PC-9 (cell line): ENCODE measurements around the gene ST3GAL6. TPM values are rescaled to one million over a fixed set of nuclear protein-coding genes. Genes with fewer than 3 reads are reported as not detected.

ENCODE experiments used
- BruUV-seq: library from RNA; stranded (reverse); fragments of 400-500 nt; replicated peaks from 2 replicates; lab custom pipeline; 2021; lab: Mats Ljungman, UMichigan
- CTCF ChIA-PET: fragments of 300-600 bp; sonication (Branson Sonifier 250); formaldehyde crosslinking; loops from one replicate; lab custom pipeline; 2022; ENCODE audit warnings: antibody characterized with exemption; lab: Charles Lee
- POLR2A ChIA-PET: fragments of 300-600 bp; sonication (Branson Sonifier 250); formaldehyde crosslinking; loops from one replicate; lab custom pipeline; 2022; ENCODE audit warnings: antibody characterized with exemption; ENCODE audit not compliant: unreplicated experiment; lab: Charles Lee
- DNase-seq, 2 experiments: peaks; one replicate each; pipeline versions ENCODE4 v3.0.0 to v3.0.0-alpha.2; 2015 to 2022; ENCODE audit warnings: mixed read lengths in 1 of 2
- H2AFZ ChIP-seq: fragments of 200-600 bp; sonication (generic); 2 replicates; pipeline ENCODE4 v1.8.1; 2017; ENCODE audit warnings: antibody characterized with exemption
- H3F3A ChIP-seq: fragments of 200-600 bp; sonication (generic); 2 replicates; pipeline ENCODE4 v1.8.1; 2017; ENCODE audit warnings: antibody characterized with exemption, mild to moderate bottlenecking, low read depth; ENCODE audit not compliant: insufficient read depth
- H3K27ac ChIP-seq: fragments of 200-600 bp; sonication (generic); 2 replicates; pipeline ENCODE4 v1.6.1; 2016; ENCODE audit warnings: mixed run types
- H3K27me3 ChIP-seq: fragments of 200-600 bp; sonication (generic); 2 replicates; pipeline ENCODE4 v1.6.1; 2016; ENCODE audit warnings: low read depth, mixed run types; ENCODE audit not compliant: insufficient read depth
- H3K36me3 ChIP-seq: fragments of 200-600 bp; sonication (generic); 2 replicates; pipeline ENCODE4 v1.6.1; 2016; ENCODE audit warnings: low read depth, mixed run types
- H3K4me1 ChIP-seq: fragments of 200-600 bp; sonication (generic); replicated peaks from 2 replicates; pipeline ENCODE4 v1.6.1; 2016; ENCODE audit warnings: mixed run types; ENCODE audit not compliant: insufficient read depth
- H3K4me2 ChIP-seq: fragments of 200-600 bp; sonication (generic); 2 replicates; pipeline ENCODE4 v1.6.1; 2017; ENCODE audit warnings: mixed run types
- H3K4me3 ChIP-seq: fragments of 200-600 bp; sonication (generic); 2 replicates; pipeline ENCODE4 v1.6.1; 2016; ENCODE audit warnings: mixed run types
- H3K79me2 ChIP-seq: fragments of 200-600 bp; sonication (generic); 2 replicates; pipeline ENCODE4 v1.6.1; 2017; ENCODE audit warnings: low read depth, mixed run types
- H3K9me2 ChIP-seq: fragments of 200-600 bp; sonication (generic); 2 replicates; pipeline ENCODE4 v1.8.1; 2017; ENCODE audit warnings: mild to moderate bottlenecking; ENCODE audit not compliant: insufficient read depth
- H3K9me3 ChIP-seq: fragments of 200-600 bp; sonication (generic); 2 replicates; pipeline ENCODE4 v1.8.1; 2016; ENCODE audit warnings: low read depth; ENCODE audit not compliant: insufficient read depth
- H4K20me1 ChIP-seq: fragments of 200-600 bp; sonication (generic); 2 replicates; pipeline ENCODE4 v1.8.1; 2017; ENCODE audit not compliant: insufficient read depth
- CTCF ChIP-seq: fragments of 200-600 bp; sonication (generic); conservative IDR thresholded peaks from 2 replicates; pipeline ENCODE4 v1.6.1; 2017; ENCODE audit warnings: mixed run types, antibody characterized with exemption, mild to moderate bottlenecking, moderate library complexity
- EZH2 ChIP-seq: fragments of 200-600 bp; sonication (generic); IDR thresholded peaks from 2 replicates; pipeline ENCODE4 v1.8.0; 2017; ENCODE audit warnings: antibody characterized with exemption, low read depth
- intact Hi-C: fragments of 100-400 bp; cut with micrococcal nuclease; formaldehyde crosslinking; loops from one replicate; pipeline ENCODE4 v1.10.0; 2022; ENCODE audit not compliant: unreplicated experiment
- total RNA-seq: library from RNA; stranded (reverse); gene quantifications from 2 replicates; pipeline ENCODE4 v1.2.3, GENCODE V29; 2021

Gene ST3GAL6
- total RNA-seq, 1 experiment from 2014 or later, result 5.4 TPM

GRCh38 chr3:98797905-98798304 lies 34.8 kb downstream of the ST3GAL6 start:
- Histone ChIP-seq H3K9me3 (no peaks in the 10 kb centered on the region), H3K4me2 (no peak overlapping the region), H3K27me3 (no peaks in the 10 kb centered on the region), H4K20me1 (no peaks in the 10 kb centered on the region), H3K4me3 (no peak overlapping the region), H3K79me2 (no peaks in the 10 kb centered on the region), H3K4me1 (no peaks in the 10 kb centered on the region), H3K36me3 (peaks cover 20% of the 10 kb centered on the region; the same call in 1 of the 2 replicates), H3K27ac (no peak overlapping the region), H3F3A (peaks cover 24% of the 10 kb centered on the region; the same call in 1 of the 2 replicates), H2AFZ (no peak overlapping the region), H3K9me2 (peaks cover 3% of the 10 kb centered on the region; the same call in 1 of the 2 replicates)
- CTCF ChIA-PET, result no interaction called here
- DNase-seq, result no peak
- intact Hi-C loops, result no loop called here
- POLR2A ChIA-PET, result no interaction called here
- BruUV-seq, result no TSS peak
- TF ChIP-seq EZH2 (no peak), CTCF (no peak)

GRCh38 chr3:98798820-98799219 lies 35.7 kb downstream of the ST3GAL6 start:
- Histone ChIP-seq H3K4me2 (no peak overlapping the region), H3F3A (peaks cover 21% of the 10 kb centered on the region; the same call in 1 of the 2 replicates), H3K36me3 (peaks cover 20% of the 10 kb centered on the region; the same call in 1 of the 2 replicates), H3K4me3 (no peak overlapping the region), H3K79me2 (no peaks in the 10 kb centered on the region), H3K9me3 (no peaks in the 10 kb centered on the region), H3K27ac (no peak overlapping the region), H4K20me1 (no peaks in the 10 kb centered on the region), H3K4me1 (no peaks in the 10 kb centered on the region), H3K27me3 (no peaks in the 10 kb centered on the region), H3K9me2 (no peaks in the 10 kb centered on the region), H2AFZ (no peak overlapping the region)
- intact Hi-C loops, result no loop called here
- POLR2A ChIA-PET, result no interaction called here
- DNase-seq, result no peak
- CTCF ChIA-PET, result interaction anchor here (0.7 kb wide), 1 partner anchor 993 kb away, joined by 3 read pairs; no protein-coding TSS in a partner anchor
- BruUV-seq, result no TSS peak
- TF ChIP-seq EZH2, result no peak
- TF ChIP-seq CTCF, result no peak

- ChIA-PET CTCF (no interaction called here), POLR2A (no interaction called here)
- Histone ChIP-seq H3K27me3 (no peaks in the 10 kb centered on the region), H3K36me3 (peaks cover 20% of the 10 kb centered on the region; the same call in 1 of the 2 replicates), H3K79me2 (no peaks in the 10 kb centered on the region), H3F3A (peaks cover 17% of the 10 kb centered on the region; the same call in 1 of the 2 replicates), H3K9me2 (no peaks in the 10 kb centered on the region), H3K4me3 (no peak overlapping the region), H3K4me1 (no peaks in the 10 kb centered on the region), H2AFZ (no peak overlapping the region), H4K20me1 (no peaks in the 10 kb centered on the region), H3K4me2 (no peak overlapping the region), H3K27ac (no peak overlapping the region), H3K9me3 (no peaks in the 10 kb centered on the region)
- intact Hi-C loops, result no loop called here
- no peak for DNase-seq
- TF ChIP-seq EZH2, result no peak
- no peak for TF ChIP-seq CTCF
- no TSS peak for BruUV-seq
These were observed 36.3 kb downstream of the ST3GAL6 start for GRCh38 chr3:98799479-98799878.
